ENCODE results near the gene HMGN2. TPM values are rescaled to one million over a fixed set of nuclear protein-coding genes. Genes with fewer than 3 reads are reported as not detected.

Gene HMGN2
- total RNA-seq, 2 experiments from 2014 or later, result 743 to 915 TPM

DNA sequence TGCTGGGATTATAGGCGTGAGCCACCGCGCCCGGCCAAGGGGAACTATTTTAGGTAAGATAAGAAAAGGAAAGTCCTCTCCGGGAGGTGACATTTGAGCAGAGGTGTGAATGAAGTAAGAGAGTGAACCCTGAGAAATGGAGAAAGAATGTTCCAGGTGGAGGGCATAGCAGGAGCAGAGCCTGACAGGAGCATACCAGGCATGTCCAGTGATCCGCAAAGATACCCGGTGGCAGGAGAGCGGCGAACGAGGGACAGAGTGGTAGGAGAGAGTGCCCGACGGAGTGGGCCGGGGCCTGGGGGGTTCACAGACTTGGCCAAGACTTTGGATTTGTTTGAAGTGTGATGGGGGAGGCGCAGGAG is 49.4 kb downstream of the HMGN2 start:
- CTCF ChIA-PET, result interaction anchor here (0.7 to 5.1 kb wide), 4 partner anchors 16 to 22 kb away, joined by 3 to 17 read pairs (median 4); no protein-coding TSS in a partner anchor
- peaks cover 30% of the 10 kb centered on the region for H3K27me3 Mint-ChIP-seq
- ATAC-seq, result no peak

GRCh38 chr1:26522073-26522472 is 49.8 kb downstream of the HMGN2 start:
- DNase-seq, result no peak
- Mint-ChIP-seq H3K4me1 (peaks cover 3% of the 10 kb centered on the region), H3K36me3 (no peaks in the 10 kb centered on the region), H3K4me3 (no peak overlapping the region), H3K27ac (no peak overlapping the region), H3K27me3 (peaks cover 30% of the 10 kb centered on the region), H3K9me3 (ENCODE audit: low read depth) (no peaks in the 10 kb centered on the region)
- CTCF ChIA-PET, result interaction anchor here (0.7 to 5.1 kb wide), 5 partner anchors 11 to 299 kb away, joined by 3 to 17 read pairs (median 3); no protein-coding TSS in a partner anchor
- no peak for ATAC-seq

More for the DNA sequence above, 49.4 kb downstream of the HMGN2 start:
- no peaks in the 10 kb centered on the region for H3K36me3 Mint-ChIP-seq
- peaks cover 3% of the 10 kb centered on the region for H3K4me1 Mint-ChIP-seq
- H3K4me3 Mint-ChIP-seq, result no peak overlapping the region
- no peak for DNase-seq
- H3K9me3 Mint-ChIP-seq (ENCODE audit: low read depth), result no peaks in the 10 kb centered on the region
- H3K27ac Mint-ChIP-seq, result no peak overlapping the region

- H3K4me1 Mint-ChIP-seq, result peaks cover 4% of the 10 kb centered on the region
- CTCF ChIA-PET, result interaction anchor here (1.1 to 5.1 kb wide), 5 partner anchors 14 to 54 kb away, joined by 3 to 17 read pairs (median 4); no protein-coding TSS in a partner anchor
- ATAC-seq (no peak), DNase-seq (no peak)
- no peak overlapping the region for H3K4me3 Mint-ChIP-seq
- H3K27ac Mint-ChIP-seq, result no peak overlapping the region
- no peaks in the 10 kb centered on the region for H3K36me3 Mint-ChIP-seq
- peaks cover 29% of the 10 kb centered on the region for H3K27me3 Mint-ChIP-seq
- no peaks in the 10 kb centered on the region for H3K9me3 Mint-ChIP-seq (ENCODE audit: low read depth)
Observed at GRCh38 chr1:26524181-26524580, 51.9 kb downstream of the HMGN2 start.

Other genes with a start within 250 kb of the HMGN2 start
- 10 to 100 TPM; 42.0 to 56.3 TPM for gene CEP85, start 238.2 kb upstream of the HMGN2 start, total RNA-seq
- 100 to 1,000 TPM; 562 to 632 TPM for gene SH3BGRL3, start 192.4 kb upstream of the HMGN2 start, total RNA-seq
- 10 to 100 TPM; 27.7 to 39.3 TPM for gene UBXN11, start 165.8 kb upstream of the HMGN2 start, total RNA-seq
- 100 to 1,000 TPM; 951 to 971 TPM for gene CD52, start 154.5 kb upstream of the HMGN2 start, total RNA-seq
- gene CRYBG2, start 118.3 kb upstream of the HMGN2 start, total RNA-seq, result 1 to 10 TPM; 5.7 to 8.6 TPM
- gene ZNF683, start 99.7 kb upstream of the HMGN2 start, total RNA-seq, result 10 to 100 TPM in 1 of 2 experiments, 1 to 10 TPM in 1; 7.0 to 26.3 TPM
- gene LIN28A, start 61.6 kb upstream of the HMGN2 start, total RNA-seq, result not detected
- 10 to 100 TPM; 49.2 to 54.0 TPM for gene DHDDS, start 40.1 kb upstream of the HMGN2 start, total RNA-seq
- 100 to 1,000 TPM; 158 to 181 TPM for gene RPS6KA1, start 57.3 kb downstream of the HMGN2 start, total RNA-seq
- 100 to 1,000 TPM in 1 of 2 experiments, 10 to 100 TPM in 1; 92.4 to 112 TPM for gene ARID1A, start 223.6 kb downstream of the HMGN2 start, total RNA-seq

Data from activated CD8-positive, alpha-beta memory T cell treated with anti-CD3 and anti-CD28 coated beads, Interleukin-2, amount 10 ng/mL, durations not matched to agents 7 days and 5 days (primary cell).